Pancreas (tissue), 10 donors: Measurements from ENCODE around the gene SPPL2A. TPM values are rescaled to one million over a fixed set of nuclear protein-coding genes. Genes with fewer than 3 reads are reported as not detected.

ENCODE experiments used
- ATAC-seq, 4 donors: fragments of 200-7000 bp; cut with Tn5 transposase; one replicate each; pipeline versions ENCODE4 v1.8.0 to v1.9.1; 2020; ENCODE audit warnings: mild to moderate bottlenecking in 4 of 4, moderate library complexity in 4 of 4
- DNase-seq, 6 donors: peaks; one replicate each; pipeline ENCODE4 v3.0.0-alpha.2; 2020
- FAIRE-seq: peaks from 2 replicates; lab custom pipeline; 2012; peaks lifted over from hg19 to GRCh38; lab: Jason Lieb, UNC
- H3K27ac ChIP-seq, 4 donors: fragments of 200-600 bp; sonication (generic); 1 replicate in 3 of 4; 2 replicates in 1 of 4; pipeline versions ENCODE4 v1.5.0 to v1.8.0; 2020
- H3K27me3 ChIP-seq, 4 donors: fragments of 200-600 bp; one replicate each; pipeline ENCODE4 v1.8.0; 2021
- H3K36me3 ChIP-seq, 3 donors: fragments of 200-600 bp; sonication (generic) in 1 of 3; one replicate each; pipeline versions ENCODE4 v1.5.0 to v1.8.0; 2020 to 2021
- H3K4me1 ChIP-seq, 3 donors: fragments of 200-600 bp; one replicate each; pipeline ENCODE4 v1.8.0; 2021
- H3K4me3 ChIP-seq, 4 donors: fragments of 200-600 bp; sonication (generic) in 2 of 4; one replicate each; pipeline versions ENCODE4 v1.5.0 to v1.8.0; 2020 to 2021
- H3K9me3 ChIP-seq, 4 donors: fragments of 200-600 bp; one replicate each; pipeline ENCODE4 v1.8.0; 2021
- CTCF ChIP-seq, 4 donors: fragments of 200-600 bp; sonication (generic) in 3 of 4; IDR thresholded peaks; one replicate each; pipeline versions ENCODE4 v1.5.0 to v1.8.0; 2021; ENCODE audit warnings: antibody characterized with exemption in 4 of 4
- WGBS, 2 donors: extraction: QIAGEN DNeasy Blood & Tissue Kit; methylation state at CpG; one replicate each; pipeline ENCODE4 v1.1.7; 2013; 5-methylcytosine and 5-hydroxymethylcytosine counted together
- intact Hi-C, 3 donors: fragments of 100-400 bp; cut with DNase I; formaldehyde crosslinking; loops; one replicate each; pipeline versions ENCODE4 v1.11.1 to v1.14.2; 2022
- polyA plus RNA-seq, 2 donors: library from polyadenylated mRNA; stranded (reverse); fragments of 200-250 nt; gene quantifications; one replicate each; pipeline ENCODE4 v1.2.3, GENCODE V29; 2013
- total RNA-seq, 6 donors: library from RNA; stranded (reverse); fragmentation: NEBNext Ultra II Directional in 4 of 6; extraction: Animal tissue kit (Norgen Biotek cat#: 25700) in 4 of 6; gene quantifications; one replicate each; pipeline versions ENCODE4 v1.2.1 to v1.2.4, GENCODE V29; 2021 to 2023
- donor health status: healthy with polysubstance abuse.
- donor health status: DM: no; HTN: no; CAD: no; lungs with moderate emphysema.
- donor health status: DM: no; HTN: no; CAD: no.
- donor health status: control.
- donor health status: control.
- donor health status: Bipolar disorder and iron deficiency.
- donor health status: DM: yes; HTN: yes; CAD: no.
- donor health status: DM: no; HTN: no; CAD: no.
- donor health status: DM: no; HTN: no; CAD: no.
- donor health status: DM: yes; HTN: yes; CAD: no.

SPPL2A gene
- total and polyA plus RNA-seq, 8 donors: 29.8 to 64.4 (median 45.2) TPM

- ATAC-seq: peak; percentile 84 to 93 (median 88)
- 17 to 29% methylated on average over 1 of the region's 1 CpG for WGBS, 2 donors
- Histone ChIP-seq H3K36me3 (no peaks in the 10 kb centered on the region), H3K4me3 (no peak overlapping the region), H3K27me3 (no peaks in the 10 kb centered on the region), H3K27ac (peak overlapping the region in 1 of 4 donors; percentile 6), H3K4me1 (peaks cover 6 to 15% (median 7%) of the 10 kb centered on the region in 3 donors), H3K9me3 (no peaks in the 10 kb centered on the region)
- TF ChIP-seq CTCF (IDR thresholded peaks at IDR 0.05): no peak
- intact Hi-C loops: no loop called here
- no peak for FAIRE-seq
- peak in 2 of 6 donors; percentile 20 to 22 for DNase-seq
Observed at GRCh38 chr15:50797926-50798325, 32.4 kb upstream of the SPPL2A start.

- Histone ChIP-seq H3K4me3 (no peak overlapping the region), H3K27ac (no peak overlapping the region), H3K4me1 (no peaks in the 10 kb centered on the region), H3K36me3 (no peaks in the 10 kb centered on the region), H3K9me3 (no peaks in the 10 kb centered on the region), H3K27me3 (no peaks in the 10 kb centered on the region)
- FAIRE-seq (no peak), DNase-seq (no peak), ATAC-seq (no peak)
- intact Hi-C loops: no loop called here
- WGBS, 2 donors: 77 to 88% methylated on average over 4 of the region's 4 CpGs
- no peak for TF ChIP-seq CTCF (IDR thresholded peaks at IDR 0.05)
Observed at GRCh38 chr15:50791486-50791885, 26.0 kb upstream of the SPPL2A start.

DNA sequence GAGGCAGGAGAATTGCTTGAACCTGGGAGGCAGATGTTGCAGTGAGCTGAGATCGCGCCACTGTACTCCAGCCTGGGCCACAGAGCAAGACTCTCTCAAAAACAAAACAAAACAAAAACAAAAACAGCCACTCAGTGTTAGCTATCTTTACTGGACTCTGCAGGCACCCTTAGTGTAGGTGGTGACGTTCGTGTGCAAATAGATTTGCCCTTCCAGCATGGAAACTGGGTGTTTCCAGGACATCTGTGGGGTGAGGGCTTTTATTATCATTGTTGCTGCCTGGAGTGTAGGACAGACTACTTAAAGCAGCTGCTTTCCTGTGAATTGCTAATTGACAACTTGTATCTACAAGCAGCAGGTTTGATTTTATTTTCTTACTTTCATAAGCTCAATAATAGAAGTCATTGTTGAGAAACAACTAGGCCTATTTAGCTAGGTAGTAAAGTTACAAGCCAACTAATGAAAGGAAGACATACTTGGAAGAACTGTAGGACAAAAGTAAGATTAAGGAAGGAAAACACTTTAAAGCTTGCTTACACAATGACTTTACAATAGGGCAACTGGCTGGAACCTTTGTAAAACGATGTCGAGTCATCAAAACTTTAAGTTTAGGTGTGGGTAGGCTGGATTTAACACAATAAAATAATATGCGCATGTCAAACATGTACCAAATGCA, 25.4 kb upstream of the SPPL2A start:
- no peak overlapping the region for H3K4me3 ChIP-seq
- ATAC-seq (no peak), DNase-seq (no peak), FAIRE-seq (no peak)
- H3K36me3 ChIP-seq: no peaks in the 10 kb centered on the region
- H3K9me3 ChIP-seq: no peaks in the 10 kb centered on the region
- no peaks in the 10 kb centered on the region for H3K4me1 ChIP-seq
- intact Hi-C loops: no loop called here
- no peak for TF ChIP-seq CTCF (IDR thresholded peaks at IDR 0.05)
- 91 to 94% methylated on average over 7 of the region's 7 CpGs for WGBS, 2 donors
- no peak overlapping the region for H3K27ac ChIP-seq
- no peaks in the 10 kb centered on the region for H3K27me3 ChIP-seq

DNA sequence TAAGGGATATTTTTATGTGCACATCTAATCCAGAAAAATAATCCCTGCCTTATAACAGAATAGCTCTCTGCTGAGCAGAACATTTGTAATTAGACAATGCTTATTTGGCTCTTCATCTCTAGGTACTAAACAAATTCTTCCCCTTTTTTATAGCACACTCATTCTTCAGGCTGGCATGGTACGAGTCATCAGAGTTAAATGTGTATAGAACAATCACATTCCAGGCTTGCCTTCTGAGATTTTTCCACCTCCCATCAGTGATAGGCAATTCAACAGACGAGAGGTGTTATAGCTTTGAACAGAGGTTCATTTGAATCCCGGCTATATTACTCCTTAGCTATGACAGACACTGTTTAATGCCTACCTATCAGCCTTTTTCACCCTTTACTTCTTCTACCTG, 21.4 kb upstream of the SPPL2A start:
- Histone ChIP-seq H3K36me3 (no peaks in the 10 kb centered on the region), H3K27me3 (no peaks in the 10 kb centered on the region), H3K4me3 (no peak overlapping the region), H3K27ac (no peak overlapping the region), H3K4me1 (peaks cover 0 to 4% (median 4%) of the 10 kb centered on the region in 3 donors), H3K9me3 (no peaks in the 10 kb centered on the region)
- 29 to 46% methylated on average over 3 of the region's 3 CpGs for WGBS, 2 donors
- ATAC-seq (no peak), DNase-seq (no peak), FAIRE-seq (no peak)
- intact Hi-C loops: no loop called here
- TF ChIP-seq CTCF (IDR thresholded peaks at IDR 0.05): no peak

- 45 to 77% methylated on average over 2 of the region's 2 CpGs for WGBS, 2 donors
- no peak for ATAC-seq
- intact Hi-C loops: no loop called here
- no peak for TF ChIP-seq CTCF (IDR thresholded peaks at IDR 0.05)
- peaks cover 0 to 4% (median 4%) of the 10 kb centered on the region in 3 donors for H3K4me1 ChIP-seq
- no peaks in the 10 kb centered on the region for H3K27me3 ChIP-seq
- no peak for DNase-seq
- H3K27ac ChIP-seq: no peak overlapping the region
- no peaks in the 10 kb centered on the region for H3K36me3 ChIP-seq
- H3K9me3 ChIP-seq: no peaks in the 10 kb centered on the region
- no peak overlapping the region for H3K4me3 ChIP-seq
- no peak for FAIRE-seq
Observed at GRCh38 chr15:50786438-50786837, 20.9 kb upstream of the SPPL2A start.
